Kidney (tissue), 14 donors: Measurements from ENCODE around the gene RNF208. TPM values are rescaled to one million over a fixed set of nuclear protein-coding genes. Genes with fewer than 3 reads are reported as not detected.

Experiments used
- DNase-seq, 5 donors: peaks; one replicate each; pipeline ENCODE4 v3.0.0-alpha.2; 2013 to 2020
- FAIRE-seq: peaks from 2 replicates; lab custom pipeline; 2012; peaks lifted over from hg19 to GRCh38; lab: Jason Lieb, UNC
- H3K27ac ChIP-seq, 2 donors: one replicate each; pipeline ENCODE4 v1.7.0; 2013; ENCODE audit warnings: low read depth in 2 of 2, low read length in 2 of 2, inconsistent platforms in 1 of 2
- H3K27me3 ChIP-seq: one replicate; pipeline ENCODE4 v1.7.1; 2013; ENCODE audit warnings: low read length, inconsistent platforms; ENCODE audit not compliant: control insufficient read depth, insufficient read depth
- H3K36me3 ChIP-seq, 3 donors: one replicate each; pipeline versions ENCODE4 v1.7.0 to v1.7.1; 2013; ENCODE audit warnings: low read length in 3 of 3, control low read depth in 1 of 3, inconsistent platforms in 1 of 3; ENCODE audit not compliant: insufficient read depth in 3 of 3, control insufficient read depth in 2 of 3
- H3K4me1 ChIP-seq, 3 donors: one replicate each; pipeline versions ENCODE4 v1.7.0 to v1.7.1; 2013; ENCODE audit warnings: low read length in 3 of 3, inconsistent platforms in 1 of 3, low read depth in 1 of 3; ENCODE audit not compliant: control insufficient read depth in 2 of 3, insufficient read depth in 2 of 3
- H3K4me3 ChIP-seq, 3 donors: one replicate each; pipeline versions ENCODE4 v1.7.0 to v1.8.1; 2013; ENCODE audit warnings: low read length in 3 of 3, control low read depth in 1 of 3, inconsistent platforms in 1 of 3
- H3K9ac ChIP-seq, 3 donors: one replicate each; pipeline versions ENCODE4 v1.7.0 to v1.7.1; 2013; ENCODE audit warnings: low read length in 3 of 3, control low read depth in 1 of 3, inconsistent platforms in 1 of 3
- H3K9me3 ChIP-seq, 3 donors: one replicate each; pipeline versions ENCODE4 v1.7.0 to v1.7.1; 2013; ENCODE audit warnings: low read length in 3 of 3, control low read depth in 1 of 3, inconsistent platforms in 1 of 3; ENCODE audit not compliant: control insufficient read depth in 2 of 3, insufficient read depth in 1 of 3
- intact Hi-C: fragments of 100-400 bp; cut with DNase I; formaldehyde crosslinking; loops from one replicate; pipeline ENCODE4 v1.11.1; 2022
- polyA plus RNA-seq: library from polyadenylated mRNA; stranded (reverse); fragments of 350-450 nt; fragmentation: Illumina TruSeq; extraction: RNeasy Lipid Tissue Mini Kit (QIAGEN cat#74804); gene quantifications from one replicate; pipeline ENCODE4 v1.2.3, GENCODE V29; 2014; ENCODE audit warnings: low read depth, low replicate concordance; ENCODE audit not compliant: insufficient read depth
- total RNA-seq: library from RNA; stranded (reverse); fragmentation: NEBNext Ultra II Directional; extraction: Animal tissue kit (Norgen Biotek cat#: 25700); gene quantifications from one replicate; pipeline ENCODE4 v1.2.1, GENCODE V29; 2021
- TF ChIP-seq, protein P1 (sequence below): IDR thresholded peaks from 3 replicates; pipeline ENCODE4 v1.5.1; 2012; ENCODE audit warnings: mild to moderate bottlenecking, moderate library complexity, borderline replicate concordance; ENCODE audit not compliant: insufficient read depth; ENCODE audit errors: extremely low read depth
- donor health status: control.
- donor health status: control.
- donor health status: control.
- donor health status: control.
- donor health status: control.
- donor health status: DM: yes; HTN: yes; CAD: no.
- donor health status: Normal renal cell carcinoma (clear cell type).

Gene RNF208
- total and polyA plus RNA-seq, 2 donors from 2014 or later: 7.0 to 22.8 TPM

DNA sequence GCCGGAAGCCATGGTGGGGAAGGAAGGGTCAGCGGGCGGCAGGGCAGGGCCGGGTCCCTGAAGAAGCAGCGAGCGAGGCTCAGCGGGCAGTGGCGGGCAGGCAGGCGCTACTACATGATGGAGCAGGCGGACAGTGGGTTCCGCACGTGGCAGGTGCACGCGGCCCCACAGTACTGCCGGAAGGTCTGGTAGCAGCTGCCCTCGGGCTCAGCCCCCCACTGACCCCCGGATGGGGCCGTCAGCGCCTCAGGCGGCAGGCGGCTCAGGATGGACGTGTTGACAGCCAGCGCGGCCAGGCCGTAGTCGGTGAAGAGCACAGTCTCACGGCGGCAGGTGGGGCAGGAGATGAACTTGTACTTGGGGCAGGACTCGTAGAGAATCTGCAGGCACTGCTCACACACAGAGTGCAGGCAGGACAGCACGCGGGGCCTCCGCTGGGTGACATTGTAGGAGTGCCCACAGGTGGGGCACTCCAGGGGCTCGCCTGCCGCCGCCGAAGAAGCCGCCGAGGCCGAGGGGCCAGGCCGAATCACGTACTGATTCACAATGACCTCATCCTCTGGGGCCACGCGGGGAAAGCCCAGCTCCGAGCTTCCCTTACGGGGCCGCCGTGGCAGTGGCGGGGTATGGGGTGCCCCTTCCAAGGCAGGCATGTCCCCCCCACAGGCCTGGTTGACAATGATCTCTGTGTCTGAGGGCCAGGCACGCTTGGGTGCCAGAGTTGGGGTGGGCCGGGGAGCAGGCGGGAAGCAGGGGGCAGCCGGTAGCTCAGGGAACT, 1.5 kb downstream of the RNF208 start:
- Histone ChIP-seq H3K9me3 (no peaks in the 10 kb centered on the region), H3K4me3 (no peak overlapping the region), H3K4me1 (peaks cover 0 to 30% (median 2%) of the 10 kb centered on the region in 3 donors), H3K27me3 (no peaks in the 10 kb centered on the region), H3K27ac (no peak overlapping the region), H3K36me3 (no peaks in the 10 kb centered on the region), H3K9ac (no peak overlapping the region)
- DNase-seq: peak in 1 of 5 donors; percentile 63
- TF ChIP-seq, protein P1, sequence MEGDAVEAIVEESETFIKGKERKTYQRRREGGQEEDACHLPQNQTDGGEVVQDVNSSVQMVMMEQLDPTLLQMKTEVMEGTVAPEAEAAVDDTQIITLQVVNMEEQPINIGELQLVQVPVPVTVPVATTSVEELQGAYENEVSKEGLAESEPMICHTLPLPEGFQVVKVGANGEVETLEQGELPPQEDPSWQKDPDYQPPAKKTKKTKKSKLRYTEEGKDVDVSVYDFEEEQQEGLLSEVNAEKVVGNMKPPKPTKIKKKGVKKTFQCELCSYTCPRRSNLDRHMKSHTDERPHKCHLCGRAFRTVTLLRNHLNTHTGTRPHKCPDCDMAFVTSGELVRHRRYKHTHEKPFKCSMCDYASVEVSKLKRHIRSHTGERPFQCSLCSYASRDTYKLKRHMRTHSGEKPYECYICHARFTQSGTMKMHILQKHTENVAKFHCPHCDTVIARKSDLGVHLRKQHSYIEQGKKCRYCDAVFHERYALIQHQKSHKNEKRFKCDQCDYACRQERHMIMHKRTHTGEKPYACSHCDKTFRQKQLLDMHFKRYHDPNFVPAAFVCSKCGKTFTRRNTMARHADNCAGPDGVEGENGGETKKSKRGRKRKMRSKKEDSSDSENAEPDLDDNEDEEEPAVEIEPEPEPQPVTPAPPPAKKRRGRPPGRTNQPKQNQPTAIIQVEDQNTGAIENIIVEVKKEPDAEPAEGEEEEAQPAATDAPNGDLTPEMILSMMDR: no peak
- no peak for FAIRE-seq
- intact Hi-C loops: no loop called here

DNA sequence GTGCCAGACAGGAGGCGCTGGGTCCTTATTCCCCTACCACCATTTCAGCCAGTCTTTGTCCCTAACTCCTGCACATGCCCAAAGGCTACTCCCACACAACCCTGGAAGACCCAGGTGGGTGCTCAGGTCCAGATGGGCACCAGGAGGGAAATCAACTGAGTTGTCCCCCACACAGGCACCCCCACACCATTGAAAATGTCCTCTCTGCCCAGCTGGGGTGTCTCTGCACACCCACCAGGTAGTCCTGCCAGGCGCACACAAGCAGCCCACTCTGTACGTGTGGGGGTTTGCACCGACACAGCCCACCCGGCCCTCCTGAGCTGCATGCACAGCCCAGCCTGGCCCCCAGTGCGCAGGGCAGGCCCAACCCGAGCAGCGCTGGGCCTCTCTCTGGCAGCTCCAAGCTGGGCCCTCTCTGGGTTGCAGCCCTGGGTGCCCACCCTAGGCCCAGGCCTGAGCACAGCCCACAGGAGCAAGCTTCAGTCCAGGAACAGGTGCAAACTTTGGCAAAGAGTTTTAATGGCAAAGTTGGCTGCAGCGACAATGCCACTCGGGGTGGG, 2.2 kb downstream of the RNF208 start:
- intact Hi-C loops: no loop called here
- no peak for DNase-seq
- FAIRE-seq: no peak

DNA sequence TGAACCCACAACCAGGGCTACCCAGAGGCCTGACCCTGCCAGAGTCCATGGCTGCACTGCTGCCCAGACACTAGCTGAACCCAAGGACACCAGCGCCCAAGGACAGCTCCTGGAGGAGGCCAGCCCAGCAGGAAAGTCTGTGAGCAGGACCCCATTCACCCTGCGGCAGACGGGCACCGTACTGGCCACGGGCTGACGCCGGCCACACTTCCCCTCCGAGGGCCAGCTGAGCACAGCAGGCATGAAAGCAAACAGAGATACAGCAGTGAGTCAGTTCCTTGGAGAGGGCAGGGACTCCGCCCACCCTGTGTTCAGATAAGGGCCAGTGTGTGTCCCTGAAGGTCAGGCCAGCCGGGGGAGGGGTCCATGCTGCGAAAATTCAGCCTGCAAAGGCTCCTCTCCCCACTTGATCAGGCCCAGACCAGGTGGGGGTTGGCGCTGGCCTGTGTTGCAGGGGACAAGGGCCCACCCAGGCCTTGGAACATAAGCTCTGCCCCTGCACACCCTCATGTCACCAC, 3.2 kb downstream of the RNF208 start:
- peaks cover 0 to 2% (median 0%) of the 10 kb centered on the region in 3 donors for H3K36me3 ChIP-seq
- no peaks in the 10 kb centered on the region for H3K27me3 ChIP-seq
- FAIRE-seq (no peak), DNase-seq (no peak)
- no peak overlapping the region for H3K4me3 ChIP-seq
- H3K9me3 ChIP-seq: no peaks in the 10 kb centered on the region
- intact Hi-C loops: no loop called here
- H3K4me1 ChIP-seq: peaks cover 0 to 27% (median 0%) of the 10 kb centered on the region in 3 donors
- TF ChIP-seq, protein P1: no peak
- H3K9ac ChIP-seq: no peak overlapping the region
- H3K27ac ChIP-seq: no peak overlapping the region

More for the DNA sequence above, 2.2 kb downstream of the RNF208 start:
- TF ChIP-seq, protein P1: no peak
- no peaks in the 10 kb centered on the region for H3K36me3 ChIP-seq
- H3K9ac ChIP-seq: no peak overlapping the region
- H3K27ac ChIP-seq: no peak overlapping the region
- H3K9me3 ChIP-seq: no peaks in the 10 kb centered on the region
- H3K4me3 ChIP-seq: no peak overlapping the region
- peaks cover 0 to 30% (median 2%) of the 10 kb centered on the region in 3 donors for H3K4me1 ChIP-seq
- no peaks in the 10 kb centered on the region for H3K27me3 ChIP-seq
